Measurements from ENCODE around the gene ANXA9. TPM values are rescaled to one million over a fixed set of nuclear protein-coding genes. Genes with fewer than 3 reads are reported as not detected.

The ANXA9 gene
- total and polyA plus RNA-seq, 2 donors (not counting 1 experiment from before 2014, with no cell fraction given) = 0.07 to 0.62 TPM

DNA sequence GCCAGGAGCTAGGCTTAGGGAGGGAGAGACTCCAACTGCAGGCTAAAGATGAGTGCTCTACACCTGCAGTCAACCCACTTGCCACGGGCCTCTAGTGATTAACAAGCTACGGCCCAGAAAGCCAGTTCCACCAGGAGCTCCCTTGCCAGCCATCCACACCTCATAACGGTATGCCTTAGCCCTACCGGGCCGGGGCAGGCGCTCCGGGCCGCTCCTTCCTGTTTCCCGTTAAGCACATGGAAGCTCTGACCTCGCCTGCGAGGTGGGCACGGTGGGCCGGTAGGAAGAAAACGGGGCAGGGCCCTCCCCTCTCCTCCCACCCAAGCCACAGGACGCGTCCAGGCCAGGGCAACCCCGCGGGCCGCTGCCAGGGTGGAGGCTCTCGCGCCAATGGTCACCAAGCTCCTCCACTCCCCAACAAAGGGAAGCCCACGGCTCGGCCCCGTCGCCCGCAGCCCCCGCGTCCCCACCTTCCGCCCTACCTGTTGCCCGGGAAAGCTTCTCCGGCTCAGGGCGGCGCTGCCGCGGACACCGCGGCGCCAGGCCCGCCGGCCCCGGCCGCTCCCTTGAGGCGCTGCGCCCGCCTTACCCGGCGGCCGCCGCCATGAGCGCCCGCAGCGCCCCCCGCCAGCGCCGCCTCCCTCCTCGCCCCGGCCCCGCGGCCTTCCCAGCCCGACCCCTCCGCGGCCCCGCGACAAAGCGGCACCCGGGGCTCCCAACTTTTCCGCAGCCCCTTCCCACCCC is 8.1 kb upstream of the ANXA9 start:
- H3K27me3 Mint-ChIP-seq = no peaks in the 10 kb centered on the region
- Histone ChIP-seq H3K9me3 (ENCODE audit: control extremely low read depth in 1 of 3, control insufficient read depth in 2 of 3, insufficient read depth in 1 of 3, low read length in 2 of 3) (no peaks in the 10 kb centered on the region), H3K4me1 (ENCODE audit: control insufficient read depth in 2 of 2, insufficient read depth in 2 of 2, low read length in 2 of 2) (peaks cover 44 to 58% of the 10 kb centered on the region in 2 donors), H4K20me1 (ENCODE audit: control insufficient read depth, insufficient read depth, low read length, poor library complexity, severe bottlenecking) (peaks cover 41% of the 10 kb centered on the region), H3K4me3 (ENCODE audit: control extremely low read depth in 1 of 5, extremely low read depth in 1 of 5, insufficient read depth in 1 of 5, low read depth in 2 of 5, low read length in 4 of 5) (peak overlapping the region; percentile 58 to 87 (median 82)), H3K4me2 (replicated peaks; ENCODE audit: low read depth, low read length, poor library complexity, severe bottlenecking) (peak overlapping the region; percentile 96), H3K36me3 (replicated peaks in 1 of 2; ENCODE audit: control extremely low read depth in 1 of 2, control insufficient read depth in 1 of 2, extremely low read depth in 1 of 2, insufficient read depth in 2 of 2, low read length in 1 of 2) (no peaks in the 10 kb centered on the region), H3K27me3 (replicated peaks in 1 of 4; ENCODE audit: control extremely low read depth in 1 of 4, control insufficient read depth in 3 of 4, insufficient read depth in 4 of 4, low read length in 3 of 4) (no peaks in the 10 kb centered on the region), H2AFZ (ENCODE audit: insufficient read depth, low read depth, low read length, poor library complexity, severe bottlenecking) (peak overlapping the region; percentile 88), H3K79me2 (ENCODE audit: control insufficient read depth, insufficient read depth, low read length) (peaks cover 52% of the 10 kb centered on the region), H3K9ac (ENCODE audit: low read length) (peak overlapping the region; percentile 89), H3K27ac (ENCODE audit: low read length in 2 of 2) (peak overlapping the region; percentile 65 to 82)
- ChIA-PET POLR2A (interaction anchor here (0.6 to 1.3 kb wide), 12 partner anchors 10 to 822 kb away, joined by 3 to 6 read pairs (median 4); partner anchors contain the start of genes ARNT, MINDY1, RPRD2 and VPS72), CTCF (interaction anchor here (0.9 to 1.5 kb wide), 5 partner anchors 22 to 157 kb away, joined by 3 to 8 read pairs (median 4); no protein-coding TSS in a partner anchor)
- no peaks in the 10 kb centered on the region for H3K9me3 Mint-ChIP-seq (ENCODE audit: insufficient read depth)
- DNase-seq = peak; percentile 68
- WGBS (ENCODE audit: insufficient coverage) = under 1% methylated on average over 67 of the region's 67 CpGs
- H3K4me3 Mint-ChIP-seq = peak overlapping the region; percentile 88
- peak overlapping the region; percentile 88 for H3K27ac Mint-ChIP-seq
- H3K4me1 Mint-ChIP-seq = peaks cover 55% of the 10 kb centered on the region
- TF ChIP-seq EZH2 (IDR thresholded peaks at IDR 0.05; ENCODE audit: borderline replicate concordance, insufficient read depth, low read depth, low read length, poor library complexity, severe bottlenecking) = no peak
- TF ChIP-seq, protein P1, sequence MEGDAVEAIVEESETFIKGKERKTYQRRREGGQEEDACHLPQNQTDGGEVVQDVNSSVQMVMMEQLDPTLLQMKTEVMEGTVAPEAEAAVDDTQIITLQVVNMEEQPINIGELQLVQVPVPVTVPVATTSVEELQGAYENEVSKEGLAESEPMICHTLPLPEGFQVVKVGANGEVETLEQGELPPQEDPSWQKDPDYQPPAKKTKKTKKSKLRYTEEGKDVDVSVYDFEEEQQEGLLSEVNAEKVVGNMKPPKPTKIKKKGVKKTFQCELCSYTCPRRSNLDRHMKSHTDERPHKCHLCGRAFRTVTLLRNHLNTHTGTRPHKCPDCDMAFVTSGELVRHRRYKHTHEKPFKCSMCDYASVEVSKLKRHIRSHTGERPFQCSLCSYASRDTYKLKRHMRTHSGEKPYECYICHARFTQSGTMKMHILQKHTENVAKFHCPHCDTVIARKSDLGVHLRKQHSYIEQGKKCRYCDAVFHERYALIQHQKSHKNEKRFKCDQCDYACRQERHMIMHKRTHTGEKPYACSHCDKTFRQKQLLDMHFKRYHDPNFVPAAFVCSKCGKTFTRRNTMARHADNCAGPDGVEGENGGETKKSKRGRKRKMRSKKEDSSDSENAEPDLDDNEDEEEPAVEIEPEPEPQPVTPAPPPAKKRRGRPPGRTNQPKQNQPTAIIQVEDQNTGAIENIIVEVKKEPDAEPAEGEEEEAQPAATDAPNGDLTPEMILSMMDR (IDR thresholded peaks at IDR 0.05) = no peak
- peak; percentile 44 for ATAC-seq (ENCODE audit: low read depth)
- intact Hi-C loops (cut with micrococcal nuclease) = no loop called here

Measured in B cell (primary cell).